Measurements from ENCODE around the gene RBMS3.

- TF ChIP-seq POLR2A (IDR thresholded peaks at IDR 0.05), result no peak
- TF ChIP-seq POLR2AphosphoS5 (IDR thresholded peaks at IDR 0.05), result no peak
These were observed 66.0 kb downstream of the RBMS3 start for GRCh38 chr3:29346828-29347227.
